ENCODE results near the gene PPIG. TPM values are rescaled to one million over a fixed set of nuclear protein-coding genes. Genes with fewer than 3 reads are reported as not detected.
A peak's percentile ranks its signal among the peaks of the same experiment; 100 is the strongest.
"Not testable (repeated sequence)": the region's sequence is repeated elsewhere in the genome, so short reads cannot be mapped to it uniquely, and the experiment has no call there.

PPIG gene
- total RNA-seq, 2 donors from 2014 or later = 23.5 to 28.4 TPM

DNA sequence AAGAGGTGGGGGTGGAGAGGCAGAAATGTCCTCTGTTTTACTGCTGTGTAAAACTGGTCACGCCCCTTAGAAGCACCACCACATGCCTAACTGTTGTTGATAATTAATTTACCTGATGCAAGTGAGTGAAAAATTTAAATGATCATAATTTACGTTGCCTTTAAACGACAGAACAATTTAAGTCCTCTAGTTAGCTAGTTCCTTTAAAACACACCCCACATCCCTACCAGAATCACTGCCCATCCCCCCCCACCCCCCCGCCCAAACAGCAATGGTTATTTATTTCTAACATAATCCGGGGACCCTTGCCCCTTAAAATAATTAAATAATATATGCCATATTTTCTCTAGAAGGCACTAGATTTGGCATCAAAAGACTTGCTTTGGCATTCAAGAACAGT is 633 bp upstream of the PPIG start:
- Histone ChIP-seq H3K36me3 (no peaks in the 10 kb centered on the region), H3K4me1 (peaks cover 0 to 22% of the 10 kb centered on the region in 2 donors), H3K27ac (peak overlapping the region; percentile 96 to 98), H3K9me3 (no peaks in the 10 kb centered on the region), H3K4me3 (no peak overlapping the region), H3K27me3 (no peaks in the 10 kb centered on the region)
- no peak for TF ChIP-seq CTCF (IDR thresholded peaks at IDR 0.05)
- DNase-seq (ENCODE audit: low spot score) = no peak

- TF ChIP-seq CTCF (IDR thresholded peaks at IDR 0.05) = no peak
- peak overlapping the region; percentile 96 to 98 for H3K27ac ChIP-seq
- H3K4me3 ChIP-seq = peak overlapping the region; percentile 81 to 88
- DNase-seq (ENCODE audit: low spot score) = no peak
- H3K4me1 ChIP-seq = peaks cover 0 to 22% of the 10 kb centered on the region in 2 donors
- H3K36me3 ChIP-seq = no peaks in the 10 kb centered on the region
- H3K9me3 ChIP-seq = no peaks in the 10 kb centered on the region
- H3K27me3 ChIP-seq = no peaks in the 10 kb centered on the region
These were observed 1.5 kb downstream of the PPIG start for GRCh38 chr2:169585673-169586072.

- no peak for TF ChIP-seq CTCF (IDR thresholded peaks at IDR 0.05)
- no peaks in the 10 kb centered on the region for H3K36me3 ChIP-seq
- H3K9me3 ChIP-seq = no peaks in the 10 kb centered on the region
- DNase-seq (ENCODE audit: low spot score) = no peak
- no peak overlapping the region for H3K4me3 ChIP-seq
- no peaks in the 10 kb centered on the region for H3K27me3 ChIP-seq
- peaks cover 0 to 17% of the 10 kb centered on the region in 2 donors for H3K4me1 ChIP-seq
- no peak overlapping the region for H3K27ac ChIP-seq
These were observed 6.7 kb downstream of the PPIG start for GRCh38 chr2:169590804-169591203.

DNA sequence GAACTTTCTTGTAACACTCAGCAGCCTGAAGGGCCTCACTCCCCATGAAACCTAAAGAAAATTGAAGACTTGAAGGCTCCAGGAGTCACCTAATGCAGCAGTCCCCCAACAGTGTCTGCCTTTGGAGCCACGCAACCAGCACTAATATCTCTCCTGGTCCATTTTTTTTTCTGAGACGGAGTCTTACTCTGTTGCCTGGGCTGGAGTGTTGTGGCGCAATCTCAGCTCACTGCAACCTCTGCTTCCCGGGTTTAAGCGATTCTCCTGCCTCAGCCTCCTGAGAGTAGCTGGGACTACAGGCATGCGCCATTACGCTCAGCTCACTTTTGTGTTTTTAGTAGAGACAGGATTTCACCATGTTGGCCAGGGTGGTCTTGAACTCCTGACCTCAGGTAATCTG is 12.4 kb downstream of the PPIG start:
- not testable (repeated sequence) for H3K27me3 ChIP-seq; H3K9me3 ChIP-seq; H3K27ac ChIP-seq; H3K4me1 ChIP-seq; H3K4me3 ChIP-seq; DNase-seq (ENCODE audit: low spot score); H3K36me3 ChIP-seq

DNA sequence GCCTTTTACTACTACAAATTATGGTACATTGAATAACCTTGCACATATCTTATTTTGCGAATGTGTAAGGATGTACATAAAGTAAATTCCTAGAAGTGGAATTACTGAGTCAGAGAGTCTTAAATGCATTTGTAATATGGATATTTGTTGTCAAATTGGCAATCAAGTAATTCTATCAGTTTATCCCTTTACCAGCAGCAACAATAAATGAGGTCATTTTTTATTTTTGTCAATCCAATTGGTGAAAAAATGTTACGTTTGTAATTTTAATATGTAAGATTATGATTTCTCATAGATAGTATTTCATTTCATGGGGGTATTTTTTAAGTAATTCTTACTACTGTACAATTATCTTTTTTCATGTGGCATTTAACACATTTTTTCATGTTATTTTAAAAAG is 14.8 kb downstream of the PPIG start:
- no peak for DNase-seq (ENCODE audit: low spot score)
- TF ChIP-seq CTCF (IDR thresholded peaks at IDR 0.05) = no peak
- Histone ChIP-seq H3K36me3 (no peaks in the 10 kb centered on the region), H3K27ac (no peak overlapping the region), H3K27me3 (no peaks in the 10 kb centered on the region), H3K4me3 (no peak overlapping the region), H3K9me3 (no peaks in the 10 kb centered on the region), H3K4me1 (no peaks in the 10 kb centered on the region)

GRCh38 chr2:169599568-169599967 is 15.4 kb downstream of the PPIG start:
- Histone ChIP-seq H3K27me3 (no peaks in the 10 kb centered on the region), H3K36me3 (peaks cover 5% of the 10 kb centered on the region), H3K27ac (no peak overlapping the region), H3K4me3 (no peak overlapping the region), H3K9me3 (no peaks in the 10 kb centered on the region), H3K4me1 (no peaks in the 10 kb centered on the region)
- TF ChIP-seq CTCF (IDR thresholded peaks at IDR 0.05) = no peak
- DNase-seq (ENCODE audit: low spot score) = no peak
